GM23338 (cell line): ENCODE measurements around the gene ZCCHC8. TPM values are rescaled to one million over a fixed set of nuclear protein-coding genes. Genes with fewer than 3 reads are reported as not detected.

Experiments used
- ATAC-seq: fragments of 200-7000 bp; cut with Tn5 transposase; 3 replicates; pipeline ENCODE4 v1.9.1; 2020
- DNase-seq: peaks from one replicate; pipeline ENCODE4 v3.0.0-alpha.2; 2015; ENCODE audit warnings: low spot score
- H2AFZ ChIP-seq: fragments of 200-600 bp; sonication (generic); 2 replicates; pipeline ENCODE4 v1.8.0; 2016; ENCODE audit warnings: antibody characterized with exemption, mild to moderate bottlenecking, moderate library complexity
- H3F3A ChIP-seq: fragments of 200-600 bp; sonication (generic); replicated peaks from 2 replicates; pipeline ENCODE4 v1.8.0; 2017; ENCODE audit warnings: antibody characterized with exemption, mixed run types, low read depth
- H3K27ac ChIP-seq: fragments of 200-600 bp; sonication (generic); 2 replicates; pipeline ENCODE4 v1.6.1; 2016; ENCODE audit warnings: low read depth
- H3K27me3 ChIP-seq: fragments of 200-600 bp; sonication (generic); 2 replicates; pipeline ENCODE4 v1.8.0; 2016; ENCODE audit warnings: mild to moderate bottlenecking, mixed run types, moderate library complexity; ENCODE audit not compliant: insufficient read depth
- H3K36me3 ChIP-seq: fragments of 200-600 bp; sonication (generic); 2 replicates; pipeline ENCODE4 v1.8.0; 2016; ENCODE audit warnings: mild to moderate bottlenecking; ENCODE audit not compliant: insufficient read depth
- H3K4me1 ChIP-seq: fragments of 200-600 bp; sonication (generic); 2 replicates; pipeline ENCODE4 v1.8.0; 2016; ENCODE audit warnings: mild to moderate bottlenecking, moderate library complexity; ENCODE audit not compliant: insufficient read depth
- H3K4me2 ChIP-seq: fragments of 200-600 bp; sonication (generic); 2 replicates; pipeline ENCODE4 v1.7.1; 2017; ENCODE audit warnings: mixed run types
- H3K4me3 ChIP-seq: fragments of 200-600 bp; sonication (generic); 2 replicates; pipeline ENCODE4 v1.6.1; 2016; ENCODE audit warnings: mixed run types
- H3K79me2 ChIP-seq: fragments of 200-600 bp; sonication (generic); replicated peaks from 2 replicates; pipeline ENCODE4 v1.8.0; 2017; ENCODE audit warnings: mild to moderate bottlenecking; ENCODE audit not compliant: insufficient read depth
- H3K9me2 ChIP-seq: fragments of 200-600 bp; sonication (generic); 2 replicates; pipeline ENCODE4 v1.8.0; 2017; ENCODE audit not compliant: insufficient read depth
- H4K20me1 ChIP-seq: fragments of 200-600 bp; sonication (generic); replicated peaks from 2 replicates; pipeline ENCODE4 v1.8.0; 2017; ENCODE audit warnings: mild to moderate bottlenecking; ENCODE audit not compliant: insufficient read depth
- H3K27ac Mint-ChIP-seq: 2 replicates; pipeline ENCODE4 v1.8.0; 2020; ENCODE audit warnings: inconsistent platforms, mild to moderate bottlenecking, moderate library complexity, mixed read lengths
- H3K27me3 Mint-ChIP-seq: 3 replicates; pipeline ENCODE4 v1.8.0; 2022; ENCODE audit warnings: low read depth, mild to moderate bottlenecking, moderate library complexity, mixed read lengths, inconsistent platforms; ENCODE audit not compliant: insufficient read depth, poor library complexity
- H3K36me3 Mint-ChIP-seq: 3 replicates; pipeline ENCODE4 v1.8.0; 2021; ENCODE audit warnings: low read depth, mild to moderate bottlenecking, inconsistent platforms, moderate library complexity, mixed read lengths
- H3K4me1 Mint-ChIP-seq: 3 replicates; pipeline ENCODE4 v1.8.0; 2020; ENCODE audit warnings: mild to moderate bottlenecking, inconsistent platforms, mixed read lengths
- H3K4me3 Mint-ChIP-seq: 3 replicates; pipeline ENCODE4 v1.8.0; 2021; ENCODE audit warnings: moderate library complexity, mild to moderate bottlenecking, inconsistent platforms, mixed read lengths
- H3K9me3 Mint-ChIP-seq: 3 replicates; pipeline ENCODE4 v1.8.0; 2020; ENCODE audit warnings: moderate library complexity, mild to moderate bottlenecking, inconsistent platforms, mixed read lengths
- CREB1 ChIP-seq: fragments of 250-450 bp; sonication (Bioruptor Pico); IDR thresholded peaks from 2 replicates; pipeline ENCODE4 v1.5.0; 2020; ENCODE audit warnings: low read depth, mild to moderate bottlenecking, moderate library complexity
- CTCF ChIP-seq, 2 experiments: fragments of 200-600 bp in 1 of 2; sonication (generic) in 1 of 2; conservative IDR thresholded peaks; 2 replicates each; pipeline versions ENCODE4 v1.5.1 to v1.6.1; 2016 to 2017; ENCODE audit warnings: antibody characterized with exemption in 2 of 2, low read depth in 2 of 2, mild to moderate bottlenecking in 2 of 2, moderate library complexity in 1 of 2
- EZH2 ChIP-seq: fragments of 200-600 bp; sonication (generic); IDR thresholded peaks from one replicate; pipeline ENCODE4 v1.8.0; 2017; ENCODE audit warnings: antibody characterized with exemption, mild to moderate bottlenecking, low read depth; ENCODE audit not compliant: unreplicated experiment
- EZH2phosphoT487 ChIP-seq: fragments of 200-600 bp; sonication (generic); IDR thresholded peaks from one replicate; pipeline ENCODE4 v1.8.1; 2018; ENCODE audit warnings: antibody characterized with exemption; ENCODE audit not compliant: unreplicated experiment
- JUNB ChIP-seq: IDR thresholded peaks from one replicate; pipeline ENCODE4 v1.6.1; 2016; ENCODE audit warnings: antibody characterized with exemption; ENCODE audit not compliant: unreplicated experiment
- NANOG ChIP-seq: IDR thresholded peaks from 2 replicates; pipeline ENCODE4 v1.6.1; 2016; ENCODE audit warnings: antibody characterized with exemption, borderline replicate concordance
- POLR2AphosphoS5 ChIP-seq: IDR thresholded peaks from 2 replicates; pipeline ENCODE4 v1.6.1; 2016; ENCODE audit warnings: antibody characterized with exemption, low read depth
- STAT1 ChIP-seq: IDR thresholded peaks from one replicate; pipeline ENCODE4 v1.6.1; 2016; ENCODE audit warnings: antibody characterized with exemption; ENCODE audit not compliant: unreplicated experiment
- ZNF114 ChIP-seq: fragments of 250-450 bp; sonication (Bioruptor Pico); IDR thresholded peaks from 2 replicates; pipeline ENCODE4 v1.5.0; 2020; ENCODE audit warnings: mild to moderate bottlenecking, moderate library complexity
- ZNF331 ChIP-seq: fragments of 250-450 bp; sonication (Bioruptor Pico); IDR thresholded peaks from 2 replicates; pipeline ENCODE4 v1.5.0; 2020; ENCODE audit warnings: low read depth, mild to moderate bottlenecking, moderate library complexity
- polyA plus RNA-seq: library from polyadenylated mRNA; unstranded; fragments of >200 nt; fragmentation: Nextera tagmentation; extraction: Ambion mirVana; gene quantifications from 2 replicates; pipeline ENCODE4 v1.2.1, GENCODE V29; 2016
- total RNA-seq: library from RNA; depleted of rRNA; stranded (reverse); fragments of >200 nt; shearing (Covaris generic); gene quantifications from 2 replicates; pipeline ENCODE4 v1.2.3, GENCODE V29; 2014
- TF ChIP-seq, protein P1 (sequence below): IDR thresholded peaks from one replicate; pipeline ENCODE4 v1.6.1; 2018; ENCODE audit warnings: antibody characterized with exemption; ENCODE audit not compliant: unreplicated experiment
- TF ChIP-seq, protein P2 (sequence below): IDR thresholded peaks from 2 replicates; pipeline ENCODE4 v1.6.1; 2016; ENCODE audit warnings: antibody characterized with exemption

ZCCHC8 gene
- total and polyA plus RNA-seq, 2 experiments from 2014 or later = 23.9 to 39.0 TPM

DNA sequence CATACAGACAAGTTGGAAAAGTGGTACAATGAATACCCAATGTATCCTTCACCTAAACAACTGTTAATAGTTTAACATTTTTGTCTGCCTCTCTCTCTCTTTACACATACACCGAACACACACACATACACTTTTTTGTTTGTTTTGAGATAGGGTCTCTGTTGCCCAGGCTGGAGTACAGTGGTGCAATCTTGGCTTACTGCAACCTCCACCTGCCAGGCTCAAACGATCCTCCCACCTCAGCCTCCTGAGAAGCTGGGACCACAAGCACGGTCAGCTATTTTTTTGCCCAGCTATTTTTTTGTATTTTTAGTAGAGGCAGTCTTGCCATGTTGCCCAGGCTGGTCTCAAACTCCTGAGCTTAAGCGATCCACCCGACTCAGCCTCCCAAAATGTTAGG is 16.8 kb downstream of the ZCCHC8 start (continued):
- TF ChIP-seq, protein P1, sequence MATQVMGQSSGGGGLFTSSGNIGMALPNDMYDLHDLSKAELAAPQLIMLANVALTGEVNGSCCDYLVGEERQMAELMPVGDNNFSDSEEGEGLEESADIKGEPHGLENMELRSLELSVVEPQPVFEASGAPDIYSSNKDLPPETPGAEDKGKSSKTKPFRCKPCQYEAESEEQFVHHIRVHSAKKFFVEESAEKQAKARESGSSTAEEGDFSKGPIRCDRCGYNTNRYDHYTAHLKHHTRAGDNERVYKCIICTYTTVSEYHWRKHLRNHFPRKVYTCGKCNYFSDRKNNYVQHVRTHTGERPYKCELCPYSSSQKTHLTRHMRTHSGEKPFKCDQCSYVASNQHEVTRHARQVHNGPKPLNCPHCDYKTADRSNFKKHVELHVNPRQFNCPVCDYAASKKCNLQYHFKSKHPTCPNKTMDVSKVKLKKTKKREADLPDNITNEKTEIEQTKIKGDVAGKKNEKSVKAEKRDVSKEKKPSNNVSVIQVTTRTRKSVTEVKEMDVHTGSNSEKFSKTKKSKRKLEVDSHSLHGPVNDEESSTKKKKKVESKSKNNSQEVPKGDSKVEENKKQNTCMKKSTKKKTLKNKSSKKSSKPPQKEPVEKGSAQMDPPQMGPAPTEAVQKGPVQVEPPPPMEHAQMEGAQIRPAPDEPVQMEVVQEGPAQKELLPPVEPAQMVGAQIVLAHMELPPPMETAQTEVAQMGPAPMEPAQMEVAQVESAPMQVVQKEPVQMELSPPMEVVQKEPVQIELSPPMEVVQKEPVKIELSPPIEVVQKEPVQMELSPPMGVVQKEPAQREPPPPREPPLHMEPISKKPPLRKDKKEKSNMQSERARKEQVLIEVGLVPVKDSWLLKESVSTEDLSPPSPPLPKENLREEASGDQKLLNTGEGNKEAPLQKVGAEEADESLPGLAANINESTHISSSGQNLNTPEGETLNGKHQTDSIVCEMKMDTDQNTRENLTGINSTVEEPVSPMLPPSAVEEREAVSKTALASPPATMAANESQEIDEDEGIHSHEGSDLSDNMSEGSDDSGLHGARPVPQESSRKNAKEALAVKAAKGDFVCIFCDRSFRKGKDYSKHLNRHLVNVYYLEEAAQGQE = no peak
- TF ChIP-seq NANOG = no peak
- no peak for TF ChIP-seq ZNF331 (CRISPR knock-in tag)
- no peak for TF ChIP-seq ZNF114 (CRISPR knock-in tag)
- no peak for TF ChIP-seq JUNB
- no peak for TF ChIP-seq CTCF (conservative IDR thresholded peaks at IDR 0.05; ENCODE audit: low read depth in 2 of 2)
- TF ChIP-seq STAT1 = no peak
- no peak for TF ChIP-seq EZH2
- TF ChIP-seq, protein P2, sequence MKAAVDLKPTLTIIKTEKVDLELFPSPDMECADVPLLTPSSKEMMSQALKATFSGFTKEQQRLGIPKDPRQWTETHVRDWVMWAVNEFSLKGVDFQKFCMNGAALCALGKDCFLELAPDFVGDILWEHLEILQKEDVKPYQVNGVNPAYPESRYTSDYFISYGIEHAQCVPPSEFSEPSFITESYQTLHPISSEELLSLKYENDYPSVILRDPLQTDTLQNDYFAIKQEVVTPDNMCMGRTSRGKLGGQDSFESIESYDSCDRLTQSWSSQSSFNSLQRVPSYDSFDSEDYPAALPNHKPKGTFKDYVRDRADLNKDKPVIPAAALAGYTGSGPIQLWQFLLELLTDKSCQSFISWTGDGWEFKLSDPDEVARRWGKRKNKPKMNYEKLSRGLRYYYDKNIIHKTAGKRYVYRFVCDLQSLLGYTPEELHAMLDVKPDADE = no peak
- TF ChIP-seq POLR2AphosphoS5 = no peak

- Histone ChIP-seq H3K4me1 (no peaks in the 10 kb centered on the region), H3K36me3 (peaks cover 78% of the 10 kb centered on the region), H3K27me3 (no peaks in the 10 kb centered on the region), H4K20me1 (peaks cover 13% of the 10 kb centered on the region), H3F3A (0 out of 2 replicates have a peak, but pooled peaks cover 4% of the 10 kb centered on the region), H3K79me2 (peaks cover 6% of the 10 kb centered on the region; the same call in 1 of the 2 replicates), H3K4me3 (no peak overlapping the region), H2AFZ (no peak overlapping the region), H3K4me2 (no peak overlapping the region), H3K27ac (no peak overlapping the region), H3K9me2 (no peaks in the 10 kb centered on the region)
- no peak overlapping the region for H3K27ac Mint-ChIP-seq
- H3K9me3 Mint-ChIP-seq = no peaks in the 10 kb centered on the region
- no peak overlapping the region for H3K4me3 Mint-ChIP-seq
- H3K27me3 Mint-ChIP-seq = no peaks in the 10 kb centered on the region
- DNase-seq (no peak), ATAC-seq (no peak)
- H3K4me1 Mint-ChIP-seq = no peaks in the 10 kb centered on the region
- H3K36me3 Mint-ChIP-seq = peaks cover 80% of the 10 kb centered on the region
- TF ChIP-seq EZH2phosphoT487 (no peak), STAT1 (no peak), CREB1 (CRISPR knock-in tag) (no peak), JUNB (no peak), CTCF (conservative IDR thresholded peaks at IDR 0.05; ENCODE audit: low read depth in 2 of 2) (no peak), POLR2AphosphoS5 (no peak), ZNF331 (CRISPR knock-in tag) (no peak), ZNF114 (CRISPR knock-in tag) (no peak), NANOG (no peak)
Measured at GRCh38 chr12:122481861-122482260, 18.9 kb downstream of the ZCCHC8 start.
